Astrocyte of the cerebellum (primary cell): ENCODE results near the gene ETV1.

Source experiments
- DNase-seq: peaks from one replicate; pipeline ENCODE4 v3.0.0-alpha.2; 2011; ENCODE audit warnings: low read depth
- H3K4me3 ChIP-seq: 2 replicates; pipeline ENCODE4 v1.5.1; 2011; ENCODE audit warnings: mild to moderate bottlenecking, low read depth, low read length, moderate library complexity
- in situ Hi-C: cut with HindIII; loops from 2 replicates; pipeline ENCODE4 v1.10.0; 2017; ENCODE audit warnings: low sequenced_read_pairs
- TF ChIP-seq, protein P1 (sequence below): IDR thresholded peaks from 2 replicates; pipeline ENCODE4 v1.5.1; 2012; ENCODE audit warnings: low read length, low read depth, moderate library complexity, mild to moderate bottlenecking; ENCODE audit errors: missing control alignments

Gene ETV1

DNA sequence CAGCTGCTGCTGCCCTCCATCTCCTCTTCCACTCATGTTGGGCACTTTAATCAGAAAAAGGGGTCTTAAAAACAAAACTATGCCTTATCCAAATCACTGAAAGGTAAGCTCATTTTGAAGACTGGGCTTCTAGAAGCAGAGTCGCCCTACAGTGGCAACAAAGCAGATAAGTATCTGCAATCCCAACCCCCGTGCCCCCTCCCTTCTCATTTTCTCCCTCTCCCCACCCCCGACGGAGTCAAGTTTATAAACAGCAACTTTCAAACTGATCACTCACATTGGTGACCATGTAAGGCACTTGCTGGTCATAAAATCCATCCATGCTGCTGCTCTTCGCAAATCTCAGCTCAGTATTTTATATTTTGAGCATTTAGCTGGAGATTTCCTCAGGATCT, 738 bp downstream of the ETV1 start:
- TF ChIP-seq, protein P1, sequence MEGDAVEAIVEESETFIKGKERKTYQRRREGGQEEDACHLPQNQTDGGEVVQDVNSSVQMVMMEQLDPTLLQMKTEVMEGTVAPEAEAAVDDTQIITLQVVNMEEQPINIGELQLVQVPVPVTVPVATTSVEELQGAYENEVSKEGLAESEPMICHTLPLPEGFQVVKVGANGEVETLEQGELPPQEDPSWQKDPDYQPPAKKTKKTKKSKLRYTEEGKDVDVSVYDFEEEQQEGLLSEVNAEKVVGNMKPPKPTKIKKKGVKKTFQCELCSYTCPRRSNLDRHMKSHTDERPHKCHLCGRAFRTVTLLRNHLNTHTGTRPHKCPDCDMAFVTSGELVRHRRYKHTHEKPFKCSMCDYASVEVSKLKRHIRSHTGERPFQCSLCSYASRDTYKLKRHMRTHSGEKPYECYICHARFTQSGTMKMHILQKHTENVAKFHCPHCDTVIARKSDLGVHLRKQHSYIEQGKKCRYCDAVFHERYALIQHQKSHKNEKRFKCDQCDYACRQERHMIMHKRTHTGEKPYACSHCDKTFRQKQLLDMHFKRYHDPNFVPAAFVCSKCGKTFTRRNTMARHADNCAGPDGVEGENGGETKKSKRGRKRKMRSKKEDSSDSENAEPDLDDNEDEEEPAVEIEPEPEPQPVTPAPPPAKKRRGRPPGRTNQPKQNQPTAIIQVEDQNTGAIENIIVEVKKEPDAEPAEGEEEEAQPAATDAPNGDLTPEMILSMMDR = no peak
- peak overlapping the region; percentile 73 for H3K4me3 ChIP-seq
- in situ Hi-C loops = no loop called here
- no peak for DNase-seq

GRCh38 chr7:13988065-13988464, 1.4 kb downstream of the ETV1 start:
- H3K4me3 ChIP-seq = peak overlapping the region; percentile 73
- TF ChIP-seq, protein P1 = no peak
- in situ Hi-C loops = no loop called here
- DNase-seq = no peak

DNA sequence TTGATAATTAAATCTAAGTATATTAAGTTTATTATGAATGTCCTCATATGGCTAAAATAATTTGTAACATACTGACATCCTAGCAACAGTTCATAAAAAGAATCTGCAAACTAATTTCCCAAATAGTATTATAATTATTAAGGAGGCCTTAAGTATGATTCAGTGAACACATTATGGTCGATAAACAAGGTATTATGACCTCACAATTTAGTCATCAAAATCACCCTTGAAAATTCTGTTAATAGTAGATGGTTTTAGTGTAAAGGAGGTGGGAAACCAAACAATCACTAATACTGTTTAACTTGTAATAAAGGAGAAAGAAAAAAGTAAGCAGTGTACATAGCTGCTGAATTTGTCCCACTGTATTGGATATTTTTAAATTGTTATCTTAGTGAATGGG, 2.1 kb downstream of the ETV1 start:
- DNase-seq = no peak
- H3K4me3 ChIP-seq = peak overlapping the region; percentile 73
- in situ Hi-C loops = no loop called here
- TF ChIP-seq, protein P1 = no peak

DNA sequence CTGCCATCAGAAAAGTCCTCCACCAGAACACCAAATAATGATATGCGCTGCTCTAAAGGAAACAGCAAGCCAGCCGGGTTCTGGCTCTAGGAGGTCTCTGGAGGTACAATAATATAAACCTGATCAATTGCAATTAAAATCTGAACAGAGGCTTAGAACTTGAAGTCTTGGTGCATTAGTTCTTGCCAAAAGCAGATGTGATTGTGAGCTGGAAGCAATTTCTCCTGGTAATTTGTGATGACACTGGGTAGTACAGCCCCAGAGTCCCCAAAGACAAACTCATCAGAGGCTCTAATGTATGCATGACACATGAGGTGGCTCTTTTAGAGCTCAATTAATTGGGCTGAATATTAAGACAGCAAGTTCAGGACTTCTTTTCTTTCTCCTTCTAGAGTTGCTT, 3.3 kb downstream of the ETV1 start:
- peak overlapping the region; percentile 17 for H3K4me3 ChIP-seq
- TF ChIP-seq, protein P1 = no peak
- in situ Hi-C loops = no loop called here
- no peak for DNase-seq

- in situ Hi-C loops = no loop called here
- TF ChIP-seq, protein P1 = no peak
- H3K4me3 ChIP-seq = peak overlapping the region; percentile 13
- DNase-seq = no peak
Measured at GRCh38 chr7:13984831-13985685, 4.4 kb downstream of the ETV1 start.

DNA sequence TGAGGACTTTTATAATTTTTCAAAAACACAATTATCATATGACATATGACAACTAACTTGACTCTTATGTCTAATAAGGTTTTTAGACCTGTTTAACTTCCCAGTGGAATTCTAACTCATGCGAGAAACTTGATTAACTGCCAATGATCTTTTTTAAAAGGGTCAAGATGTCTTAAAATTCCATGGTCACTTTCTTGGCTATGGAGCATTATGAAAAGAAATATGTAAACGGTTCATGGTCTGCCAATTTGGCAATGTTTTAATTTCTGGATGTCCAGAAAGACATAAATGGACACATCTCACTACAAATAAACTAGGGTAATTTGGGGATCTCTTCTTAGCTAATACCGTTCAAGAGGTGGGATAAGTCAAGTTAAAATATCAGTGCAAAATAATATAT, 5.4 kb downstream of the ETV1 start:
- H3K4me3 ChIP-seq = no peak overlapping the region
- TF ChIP-seq, protein P1 = no peak
- in situ Hi-C loops = no loop called here
- DNase-seq = no peak
